ENCODE data around the gene SPDYE4. TPM values are rescaled to one million over a fixed set of nuclear protein-coding genes. Genes with fewer than 3 reads are reported as not detected.
A peak's percentile ranks its signal among the peaks of the same experiment; 100 is the strongest.
"Not testable (repeated sequence)": the region's sequence is repeated elsewhere in the genome, so short reads cannot be mapped to it uniquely, and the experiment has no call there.

SPDYE4 gene
- total RNA-seq, 1 experiment from 2014 or later: not detected

- H3K36me3 Mint-ChIP-seq; H3K27ac Mint-ChIP-seq; H3K4me3 Mint-ChIP-seq; ATAC-seq; H3K9me3 Mint-ChIP-seq; DNase-seq (ENCODE audit: low spot score); POLR2A ChIA-PET; H3K27me3 Mint-ChIP-seq (ENCODE audit: low read depth): not testable (repeated sequence)
- H3K4me1 Mint-ChIP-seq: peaks cover 13% of the 10 kb centered on the region
- CTCF ChIA-PET: interaction anchor here (2.0 to 8.9 kb wide), 4 partner anchors 26 to 89 kb away, joined by 7 to 132 read pairs (median 26); no protein-coding TSS in a partner anchor
Measured at GRCh38 chr17:8805396-8805795, 47.0 kb upstream of the SPDYE4 start.

- ATAC-seq: peak; percentile 16
- peaks cover 20% of the 10 kb centered on the region for H3K4me1 Mint-ChIP-seq
Measured at GRCh38 chr17:8803531-8804420, 45.4 kb upstream of the SPDYE4 start.

More at GRCh38 chr17:8803531-8804420, 45.4 kb upstream of the SPDYE4 start:
- Mint-ChIP-seq H3K27me3 (ENCODE audit: low read depth) (no peaks in the 10 kb centered on the region), H3K27ac (no peak overlapping the region), H3K4me3 (no peak overlapping the region), H3K36me3 (no peaks in the 10 kb centered on the region), H3K9me3 (no peaks in the 10 kb centered on the region)
- ChIA-PET POLR2A (interaction anchor here (1.5 kb wide), 1 partner anchor 18 kb away, joined by 4 read pairs; no protein-coding TSS in a partner anchor), CTCF (interaction anchor here (0.5 to 8.9 kb wide), 10 partner anchors 18 to 198 kb away, joined by 3 to 132 read pairs (median 4); no protein-coding TSS in a partner anchor)
- TF ChIP-seq RELA (CRISPR knock-in tag; IDR thresholded peaks at IDR 0.05; ENCODE audit: borderline replicate concordance) (no peak), KAT7 (CRISPR knock-in tag; IDR thresholded peaks at IDR 0.05; ENCODE audit: borderline replicate concordance) (no peak), ZNF512 (CRISPR knock-in tag; IDR thresholded peaks at IDR 0.05; ENCODE audit: borderline replicate concordance) (no peak), GTF2I (CRISPR knock-in tag; conservative IDR thresholded peaks at IDR 0.05) (no peak), ZNF423 (CRISPR knock-in tag; IDR thresholded peaks at IDR 0.05) (no peak), ESRRA (CRISPR knock-in tag; IDR thresholded peaks at IDR 0.05; ENCODE audit: borderline replicate concordance) (no peak)
- TF ChIP-seq, protein P1, sequence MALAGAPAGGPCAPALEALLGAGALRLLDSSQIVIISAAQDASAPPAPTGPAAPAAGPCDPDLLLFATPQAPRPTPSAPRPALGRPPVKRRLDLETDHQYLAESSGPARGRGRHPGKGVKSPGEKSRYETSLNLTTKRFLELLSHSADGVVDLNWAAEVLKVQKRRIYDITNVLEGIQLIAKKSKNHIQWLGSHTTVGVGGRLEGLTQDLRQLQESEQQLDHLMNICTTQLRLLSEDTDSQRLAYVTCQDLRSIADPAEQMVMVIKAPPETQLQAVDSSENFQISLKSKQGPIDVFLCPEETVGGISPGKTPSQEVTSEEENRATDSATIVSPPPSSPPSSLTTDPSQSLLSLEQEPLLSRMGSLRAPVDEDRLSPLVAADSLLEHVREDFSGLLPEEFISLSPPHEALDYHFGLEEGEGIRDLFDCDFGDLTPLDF (CRISPR knock-in tag; IDR thresholded peaks at IDR 0.05): no peak
- TF ChIP-seq, protein P2, sequence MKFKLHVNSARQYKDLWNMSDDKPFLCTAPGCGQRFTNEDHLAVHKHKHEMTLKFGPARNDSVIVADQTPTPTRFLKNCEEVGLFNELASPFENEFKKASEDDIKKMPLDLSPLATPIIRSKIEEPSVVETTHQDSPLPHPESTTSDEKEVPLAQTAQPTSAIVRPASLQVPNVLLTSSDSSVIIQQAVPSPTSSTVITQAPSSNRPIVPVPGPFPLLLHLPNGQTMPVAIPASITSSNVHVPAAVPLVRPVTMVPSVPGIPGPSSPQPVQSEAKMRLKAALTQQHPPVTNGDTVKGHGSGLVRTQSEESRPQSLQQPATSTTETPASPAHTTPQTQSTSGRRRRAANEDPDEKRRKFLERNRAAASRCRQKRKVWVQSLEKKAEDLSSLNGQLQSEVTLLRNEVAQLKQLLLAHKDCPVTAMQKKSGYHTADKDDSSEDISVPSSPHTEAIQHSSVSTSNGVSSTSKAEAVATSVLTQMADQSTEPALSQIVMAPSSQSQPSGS (CRISPR knock-in tag; IDR thresholded peaks at IDR 0.05; ENCODE audit: borderline replicate concordance, low read depth): no peak
- TF ChIP-seq, protein P3, sequence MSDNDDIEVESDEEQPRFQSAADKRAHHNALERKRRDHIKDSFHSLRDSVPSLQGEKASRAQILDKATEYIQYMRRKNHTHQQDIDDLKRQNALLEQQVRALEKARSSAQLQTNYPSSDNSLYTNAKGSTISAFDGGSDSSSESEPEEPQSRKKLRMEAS (CRISPR knock-in tag; IDR thresholded peaks at IDR 0.05): no peak
- TF ChIP-seq, protein P4, sequence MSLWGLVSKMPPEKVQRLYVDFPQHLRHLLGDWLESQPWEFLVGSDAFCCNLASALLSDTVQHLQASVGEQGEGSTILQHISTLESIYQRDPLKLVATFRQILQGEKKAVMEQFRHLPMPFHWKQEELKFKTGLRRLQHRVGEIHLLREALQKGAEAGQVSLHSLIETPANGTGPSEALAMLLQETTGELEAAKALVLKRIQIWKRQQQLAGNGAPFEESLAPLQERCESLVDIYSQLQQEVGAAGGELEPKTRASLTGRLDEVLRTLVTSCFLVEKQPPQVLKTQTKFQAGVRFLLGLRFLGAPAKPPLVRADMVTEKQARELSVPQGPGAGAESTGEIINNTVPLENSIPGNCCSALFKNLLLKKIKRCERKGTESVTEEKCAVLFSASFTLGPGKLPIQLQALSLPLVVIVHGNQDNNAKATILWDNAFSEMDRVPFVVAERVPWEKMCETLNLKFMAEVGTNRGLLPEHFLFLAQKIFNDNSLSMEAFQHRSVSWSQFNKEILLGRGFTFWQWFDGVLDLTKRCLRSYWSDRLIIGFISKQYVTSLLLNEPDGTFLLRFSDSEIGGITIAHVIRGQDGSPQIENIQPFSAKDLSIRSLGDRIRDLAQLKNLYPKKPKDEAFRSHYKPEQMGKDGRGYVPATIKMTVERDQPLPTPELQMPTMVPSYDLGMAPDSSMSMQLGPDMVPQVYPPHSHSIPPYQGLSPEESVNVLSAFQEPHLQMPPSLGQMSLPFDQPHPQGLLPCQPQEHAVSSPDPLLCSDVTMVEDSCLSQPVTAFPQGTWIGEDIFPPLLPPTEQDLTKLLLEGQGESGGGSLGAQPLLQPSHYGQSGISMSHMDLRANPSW (CRISPR knock-in tag; conservative IDR thresholded peaks at IDR 0.05; ENCODE audit: low read depth): no peak
- DNase-seq (ENCODE audit: low spot score): peak; percentile 43

All from WTC11 (cell line).